Spleen (tissue), 11 donors: ENCODE results near the gene CHRNE. TPM values are rescaled to one million over a fixed set of nuclear protein-coding genes. Genes with fewer than 3 reads are reported as not detected.
"Not testable (repeated sequence)": the region's sequence is repeated elsewhere in the genome, so short reads cannot be mapped to it uniquely, and the experiment has no call there.

Experiments used
- DNase-seq: peaks from one replicate; pipeline ENCODE4 v3.0.0-alpha.2; 2020
- H3K27ac ChIP-seq, 8 donors: fragments of 200-600 bp; sonication (generic) in 7 of 8; 1 replicate in 4 of 8; 2 replicates in 4 of 8; pipeline versions ENCODE4 v1.5.0 to v1.8.0; 2016 to 2021; ENCODE audit warnings: inconsistent platforms in 4 of 8, mild to moderate bottlenecking in 4 of 8, moderate library complexity in 1 of 8
- H3K27me3 ChIP-seq, 7 donors: fragments of 200-600 bp; sonication (generic) in 6 of 7; replicated peaks in 1 of 7; 1 replicate in 4 of 7; 2 replicates in 3 of 7; pipeline versions ENCODE4 v1.5.0 to v1.8.0; 2016 to 2021; ENCODE audit warnings: inconsistent platforms in 3 of 7, mild to moderate bottlenecking in 1 of 7
- H3K36me3 ChIP-seq, 6 donors: fragments of 200-600 bp; sonication (generic) in 5 of 6; 1 replicate in 4 of 6; 2 replicates in 2 of 6; pipeline versions ENCODE4 v1.5.0 to v1.8.0; 2016 to 2021; ENCODE audit warnings: inconsistent platforms in 2 of 6
- H3K4me1 ChIP-seq, 6 donors: fragments of 200-600 bp; sonication (generic) in 5 of 6; 1 replicate in 3 of 6; 2 replicates in 3 of 6; pipeline versions ENCODE4 v1.5.0 to v1.8.0; 2016 to 2021; ENCODE audit warnings: inconsistent platforms in 3 of 6
- H3K4me3 ChIP-seq, 8 donors: fragments of 200-600 bp; sonication (generic) in 7 of 8; 1 replicate in 4 of 8; 2 replicates in 4 of 8; pipeline versions ENCODE4 v1.5.0 to v1.8.0; 2016 to 2021; ENCODE audit warnings: inconsistent platforms in 4 of 8, mild to moderate bottlenecking in 4 of 8, moderate library complexity in 2 of 8
- H3K9me3 ChIP-seq, 8 donors: fragments of 200-600 bp; sonication (generic) in 7 of 8; 1 replicate in 4 of 8; 2 replicates in 4 of 8; pipeline versions ENCODE4 v1.5.0 to v1.8.0; 2016 to 2021; ENCODE audit warnings: inconsistent platforms in 4 of 8
- CTCF ChIP-seq, 11 experiments: fragments of 200-600 bp in 7 of 11; fragments of 450-650 bp in 4 of 11; sonication (generic) in 4 of 11; IDR thresholded peaks in 8 of 11; conservative IDR thresholded peaks in 3 of 11; 1 replicate in 7 of 11; 2 replicates in 4 of 11; pipeline versions ENCODE4 v1.4.0 to v1.8.0; 2016 to 2021; ENCODE audit warnings: antibody characterized with exemption in 11 of 11, inconsistent platforms in 4 of 11, mild to moderate bottlenecking in 1 of 11
- POLR2A ChIP-seq, 3 donors: fragments of 450-650 bp; IDR thresholded peaks; one replicate each; pipeline ENCODE4 v1.5.1; 2017; ENCODE audit warnings: antibody characterized with exemption in 3 of 3, mild to moderate bottlenecking in 1 of 3
- POLR2AphosphoS5 ChIP-seq, 3 donors: sonication (generic); formaldehyde crosslinking; IDR thresholded peaks; one replicate each; pipeline ENCODE4 v1.5.1; 2017; ENCODE audit warnings: antibody characterized with exemption in 3 of 3
- WGBS, 5 donors: extraction: QIAGEN DNeasy Blood & Tissue Kit in 3 of 5; methylation state at CpG; one replicate each; pipeline versions ENCODE4 v1.1.5 to v1.1.7; 2013 to 2018; 5-methylcytosine and 5-hydroxymethylcytosine counted together
- intact Hi-C: fragments of 100-400 bp; cut with DNase I; formaldehyde crosslinking; loops from one replicate; pipeline ENCODE4 v1.15.0; 2023; ENCODE audit warnings: low total_unique reads
- polyA plus RNA-seq, 3 donors: library from polyadenylated mRNA; stranded (reverse); fragments of 200-250 nt; gene quantifications; one replicate each; pipeline ENCODE4 v1.2.1, GENCODE V29; 2013
- total RNA-seq, 7 donors: library from RNA; depleted of rRNA in 3 of 7; stranded (reverse); fragments of >200 nt in 3 of 7; fragmentation: NEBNext Ultra II Directional in 4 of 7; extraction: Animal tissue kit (Norgen Biotek cat#: 25700) in 4 of 7; gene quantifications; one replicate each; pipeline versions ENCODE4 v1.1.0 to v1.2.1, GENCODE V29; 2016 to 2021
- donor health status: healthy with polysubstance abuse.
- donor health status: DM: no; HTN: no; CAD: no; lungs with moderate emphysema.
- donor health status: DM: no; HTN: no; CAD: no.
- donor health status: Bipolar disorder and iron deficiency.
- donor health status: healthy.
- donor health status: DM: no; HTN: no; CAD: no.
- donor health status: DM: yes; HTN: yes; CAD: no.

Gene CHRNE
- total and polyA plus RNA-seq, 10 donors = 0.33 to 3.0 (median 1.3) TPM

GRCh38 chr17:4932756-4933155 is 29.9 kb upstream of the CHRNE start:
- TF ChIP-seq POLR2A (IDR thresholded peaks at IDR 0.05) (no peak), POLR2AphosphoS5 (IDR thresholded peaks at IDR 0.05) (peak in 1 of 3 donors; percentile 69), CTCF (IDR thresholded peaks at IDR 0.05 in 8 of 11, conservative IDR thresholded peaks at IDR 0.05 in 3 of 11) (no peak)
- 91 to 99% (median 92%) methylated on average over 12 of the region's 12 CpGs for WGBS, 5 donors
- Histone ChIP-seq H3K9me3 (no peaks in the 10 kb centered on the region), H3K27ac (no peak overlapping the region), H3K36me3 (peaks cover 0 to 26% (median 13%) of the 10 kb centered on the region in 6 donors), H3K27me3 (no peaks in the 10 kb centered on the region), H3K4me1 (peaks cover 8 to 51% (median 18%) of the 10 kb centered on the region in 6 donors), H3K4me3 (no peak overlapping the region)
- DNase-seq = no peak
- intact Hi-C loops = loop anchor here (10.0 kb wide), 1 partner anchor 62 kb away; the partner anchor contains the start of genes INCA1 and KIF1C

GRCh38 chr17:4931963-4932362 is 29.1 kb upstream of the CHRNE start, which contains the start of gene GP1BA:
Gene GP1BA, plus strand, starts transcription at chr17:4932277. Its CDS starts 328 bp downstream, at chr17:4932605.
- Histone ChIP-seq H3K36me3 (peaks cover 0 to 18% (median 5%) of the 10 kb centered on the region in 6 donors), H3K27me3 (no peaks in the 10 kb centered on the region), H3K9me3 (no peaks in the 10 kb centered on the region), H3K4me3 (no peak within 1 kb of the TSS), H3K4me1 (peaks cover 8 to 43% (median 16%) of the 10 kb centered on the region in 6 donors), H3K27ac (peak within 1 kb of the TSS in 2 of 8 donors; percentile 5 to 13)
- no peak for DNase-seq
- TF ChIP-seq POLR2A (IDR thresholded peaks at IDR 0.05) = no peak
- no peak for TF ChIP-seq POLR2AphosphoS5 (IDR thresholded peaks at IDR 0.05)
- no peak for TF ChIP-seq CTCF (IDR thresholded peaks at IDR 0.05 in 8 of 11, conservative IDR thresholded peaks at IDR 0.05 in 3 of 11)
- intact Hi-C loops = loop anchor here (10.0 kb wide), 1 partner anchor 63 kb away; the partner anchor contains the start of genes INCA1 and KIF1C
- 35 to 66% (median 41%) methylated on average over 14 of the region's 14 CpGs for WGBS, 5 donors

DNA sequence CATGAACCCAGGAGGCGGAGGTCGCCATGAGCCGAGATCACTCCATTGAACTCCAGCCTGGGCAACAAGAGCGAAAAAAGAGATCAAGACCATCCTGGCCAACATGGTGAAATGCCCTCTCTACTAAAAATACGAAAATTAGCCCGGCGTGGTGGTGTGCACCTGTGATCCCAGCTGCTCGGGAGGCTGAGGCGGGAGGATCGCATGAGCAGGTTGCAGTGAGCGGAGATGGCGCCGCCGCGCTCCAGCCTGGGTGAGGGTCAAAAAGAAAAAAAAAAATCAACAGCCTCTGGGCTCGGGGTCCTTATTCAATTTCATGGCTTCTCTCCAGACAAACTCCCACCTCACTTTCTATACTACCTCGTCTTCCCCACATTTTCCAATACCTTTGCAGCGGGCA is 26.0 kb upstream of the CHRNE start:
- H3K9me3 ChIP-seq = no peaks in the 10 kb centered on the region
- TF ChIP-seq CTCF (IDR thresholded peaks at IDR 0.05 in 8 of 11, conservative IDR thresholded peaks at IDR 0.05 in 3 of 11) (no peak), POLR2A (IDR thresholded peaks at IDR 0.05) (no peak), POLR2AphosphoS5 (IDR thresholded peaks at IDR 0.05) (peak in 1 of 3 donors; percentile 23)
- no peak for DNase-seq
- H3K36me3 ChIP-seq = peaks cover 0 to 4% (median 0%) of the 10 kb centered on the region in 6 donors
- WGBS, 5 donors = 95 to 98% (median 97%) methylated on average over 18 of the region's 18 CpGs
- intact Hi-C loops = no loop called here
- no peak overlapping the region for H3K4me3 ChIP-seq
- H3K27me3 ChIP-seq = no peaks in the 10 kb centered on the region
- no peak overlapping the region for H3K27ac ChIP-seq
- H3K4me1 ChIP-seq = peaks cover under 1 to 22% (median 8%) of the 10 kb centered on the region in 6 donors

- H3K27me3 ChIP-seq, intact Hi-C loops, H3K4me1 ChIP-seq, H3K27ac ChIP-seq, H3K9me3 ChIP-seq, H3K36me3 ChIP-seq, H3K4me3 ChIP-seq, DNase-seq: not testable (repeated sequence)
- WGBS, 5 donors = 84 to 92% (median 90%) methylated on average over 24 of the region's 24 CpGs
These were observed 23.9 kb upstream of the CHRNE start for GRCh38 chr17:4926577-4927335.
